Caco-2 (cell line): ENCODE results near the gene NFIA. TPM values are rescaled to one million over a fixed set of nuclear protein-coding genes. Genes with fewer than 3 reads are reported as not detected.

Source experiments
- BruUV-seq: library from RNA; stranded (reverse); fragments of 400-500 nt; replicated peaks from 2 replicates; lab custom pipeline; 2021; lab: Mats Ljungman, UMichigan
- CTCF ChIA-PET: fragments of 300-600 bp; sonication (Branson Sonifier 250); formaldehyde crosslinking; loops from one replicate; lab custom pipeline; 2022; ENCODE audit warnings: antibody characterized with exemption; lab: Charles Lee
- POLR2A ChIA-PET: fragments of 300-600 bp; sonication (Branson Sonifier 250); formaldehyde crosslinking; loops from one replicate; lab custom pipeline; 2022; ENCODE audit warnings: antibody characterized with exemption; lab: Charles Lee
- DNase-seq, 2 experiments: peaks; one replicate each; pipeline versions ENCODE4 v3.0.0 to v3.0.0-alpha.2; 2020 to 2022
- H3K27me3 ChIP-seq: replicated peaks from 2 replicates; pipeline ENCODE4 v1.6.0; 2011; ENCODE audit warnings: low read length; ENCODE audit not compliant: control insufficient read depth, insufficient read depth
- H3K36me3 ChIP-seq: 2 replicates; pipeline ENCODE4 v1.5.1; 2011; ENCODE audit warnings: low read length; ENCODE audit not compliant: control insufficient read depth, insufficient read depth
- H3K4me1 ChIP-seq: fragments of 250-450 bp; sonication (Bioruptor Pico); 2 replicates; pipeline ENCODE4 v1.5.1; 2020; ENCODE audit warnings: mild to moderate bottlenecking
- H3K4me3 ChIP-seq: 2 replicates; pipeline ENCODE4 v1.5.1; 2011; ENCODE audit warnings: low read depth, mild to moderate bottlenecking, control low read depth, low read length
- H3K9me3 ChIP-seq: fragments of 250-450 bp; sonication (Bioruptor Pico); 2 replicates; pipeline ENCODE4 v1.5.1; 2020; ENCODE audit warnings: mild to moderate bottlenecking, moderate library complexity
- H3K27ac Mint-ChIP-seq: one replicate; pipeline ENCODE4 v1.8.0; 2022; ENCODE audit warnings: mixed read lengths; ENCODE audit not compliant: unreplicated experiment
- H3K27me3 Mint-ChIP-seq: one replicate; pipeline ENCODE4 v1.8.0; 2022; ENCODE audit warnings: mixed read lengths; ENCODE audit not compliant: insufficient read depth, unreplicated experiment
- H3K36me3 Mint-ChIP-seq: one replicate; pipeline ENCODE4 v1.8.0; 2022; ENCODE audit warnings: mild to moderate bottlenecking, mixed read lengths; ENCODE audit not compliant: insufficient read depth, unreplicated experiment
- H3K4me1 Mint-ChIP-seq: one replicate; pipeline ENCODE4 v1.8.0; 2022; ENCODE audit warnings: low read depth, mixed read lengths; ENCODE audit not compliant: unreplicated experiment
- H3K4me3 Mint-ChIP-seq: one replicate; pipeline ENCODE4 v1.8.0; 2022; ENCODE audit warnings: mild to moderate bottlenecking, moderate library complexity, mixed read lengths; ENCODE audit not compliant: unreplicated experiment
- H3K9me3 Mint-ChIP-seq: one replicate; pipeline ENCODE4 v1.8.0; 2022; ENCODE audit warnings: mixed read lengths; ENCODE audit not compliant: unreplicated experiment
- CTCF ChIP-seq, 2 experiments: fragments of 200-600 bp in 1 of 2; IDR thresholded peaks; 1 replicate in 1 of 2; 2 replicates in 1 of 2; pipeline versions ENCODE4 v1.5.1 to v1.8.0; 2011 to 2022; ENCODE audit warnings: antibody characterized with exemption in 1 of 2, control low read depth in 1 of 2, inconsistent platforms in 1 of 2, low read depth in 1 of 2, low read length in 1 of 2, mild to moderate bottlenecking in 1 of 2, moderate library complexity in 1 of 2; ENCODE audit not compliant: insufficient read depth in 1 of 2, severe bottlenecking in 1 of 2, unreplicated experiment in 1 of 2
- intact Hi-C: fragments of 100-400 bp; cut with micrococcal nuclease; formaldehyde crosslinking; loops from one replicate; pipeline ENCODE4 v1.10.0; 2022; ENCODE audit not compliant: unreplicated experiment
- total RNA-seq: library from RNA; stranded (reverse); gene quantifications from 2 replicates; pipeline ENCODE4 v1.2.3, GENCODE V29; 2022

The NFIA gene
- total RNA-seq, 1 experiment from 2014 or later = 1.4 TPM

GRCh38 chr1:61110554-61110953 lies 28.2 kb downstream of the NFIA start:
- intact Hi-C loops = no loop called here
- Histone ChIP-seq H3K36me3 (no peaks in the 10 kb centered on the region), H3K27me3 (no peaks in the 10 kb centered on the region), H3K9me3 (no peaks in the 10 kb centered on the region), H3K4me1 (peaks cover 11% of the 10 kb centered on the region; the same call in 1 of the 2 replicates), H3K4me3 (no peak overlapping the region)
- no peak for TF ChIP-seq CTCF (IDR thresholded peaks at IDR 0.05; ENCODE audit: insufficient read depth in 1 of 2, low read depth in 1 of 2, low read length in 1 of 2, severe bottlenecking in 1 of 2, unreplicated experiment in 1 of 2)
- Mint-ChIP-seq H3K36me3 (no peaks in the 10 kb centered on the region), H3K27me3 (no peaks in the 10 kb centered on the region), H3K4me3 (no peak overlapping the region), H3K27ac (no peak overlapping the region), H3K9me3 (peaks cover 10% of the 10 kb centered on the region), H3K4me1 (peaks cover 7% of the 10 kb centered on the region)
- DNase-seq = no peak
- ChIA-PET CTCF (no interaction called here), POLR2A (no interaction called here)
- no TSS peak for BruUV-seq

- no peak for TF ChIP-seq CTCF (IDR thresholded peaks at IDR 0.05; ENCODE audit: insufficient read depth in 1 of 2, low read depth in 1 of 2, low read length in 1 of 2, severe bottlenecking in 1 of 2, unreplicated experiment in 1 of 2)
- no peaks in the 10 kb centered on the region for H3K36me3 Mint-ChIP-seq
- no peaks in the 10 kb centered on the region for H3K9me3 ChIP-seq
- peaks cover 11% of the 10 kb centered on the region; the same call in 1 of the 2 replicates for H3K4me1 ChIP-seq
- H3K4me3 Mint-ChIP-seq = no peak overlapping the region
- H3K4me3 ChIP-seq = no peak overlapping the region
- H3K27me3 ChIP-seq = no peaks in the 10 kb centered on the region
- peaks cover 10% of the 10 kb centered on the region for H3K9me3 Mint-ChIP-seq
- intact Hi-C loops = no loop called here
- H3K4me1 Mint-ChIP-seq = peaks cover 7% of the 10 kb centered on the region
- ChIA-PET POLR2A (no interaction called here), CTCF (no interaction called here)
- no peak overlapping the region for H3K27ac Mint-ChIP-seq
- no peaks in the 10 kb centered on the region for H3K27me3 Mint-ChIP-seq
- DNase-seq = no peak
- no peaks in the 10 kb centered on the region for H3K36me3 ChIP-seq
- BruUV-seq = no TSS peak
These were observed 29.0 kb downstream of the NFIA start for GRCh38 chr1:61111084-61112004.

GRCh38 chr1:61114178-61114870 lies 32.0 kb downstream of the NFIA start:
- ChIA-PET CTCF (interaction anchor here (1.2 kb wide), 1 partner anchor 65 kb away, joined by 4 read pairs; no protein-coding TSS in a partner anchor), POLR2A (no interaction called here)
- peaks cover 7% of the 10 kb centered on the region for H3K4me1 Mint-ChIP-seq
- no peak overlapping the region for H3K27ac Mint-ChIP-seq
- H3K27me3 Mint-ChIP-seq = no peaks in the 10 kb centered on the region
- DNase-seq = peak in 1 of 2 experiments; percentile 4
- H3K36me3 Mint-ChIP-seq = no peaks in the 10 kb centered on the region
- Histone ChIP-seq H3K4me3 (no peak overlapping the region), H3K36me3 (no peaks in the 10 kb centered on the region), H3K9me3 (no peaks in the 10 kb centered on the region), H3K4me1 (peaks cover 11% of the 10 kb centered on the region; the same call in 1 of the 2 replicates), H3K27me3 (no peaks in the 10 kb centered on the region)
- no TSS peak for BruUV-seq
- no peak overlapping the region for H3K4me3 Mint-ChIP-seq
- H3K9me3 Mint-ChIP-seq = peaks cover 10% of the 10 kb centered on the region
- TF ChIP-seq CTCF (IDR thresholded peaks at IDR 0.05; ENCODE audit: insufficient read depth in 1 of 2, low read depth in 1 of 2, low read length in 1 of 2, severe bottlenecking in 1 of 2, unreplicated experiment in 1 of 2) = no peak
- intact Hi-C loops = no loop called here
